NCI-H128 (cell line): Measurements from ENCODE around the gene CD96.
"Not testable (repeated sequence)": the region's sequence is repeated elsewhere in the genome, so short reads cannot be mapped to it uniquely, and the experiment has no call there.

Source experiments
- DNase-seq: peaks from one replicate; lab custom pipeline; 2025; ENCODE audit not compliant: unreplicated experiment; lab: John Stamatoyannopoulos, UW

CD96 gene, protein sequence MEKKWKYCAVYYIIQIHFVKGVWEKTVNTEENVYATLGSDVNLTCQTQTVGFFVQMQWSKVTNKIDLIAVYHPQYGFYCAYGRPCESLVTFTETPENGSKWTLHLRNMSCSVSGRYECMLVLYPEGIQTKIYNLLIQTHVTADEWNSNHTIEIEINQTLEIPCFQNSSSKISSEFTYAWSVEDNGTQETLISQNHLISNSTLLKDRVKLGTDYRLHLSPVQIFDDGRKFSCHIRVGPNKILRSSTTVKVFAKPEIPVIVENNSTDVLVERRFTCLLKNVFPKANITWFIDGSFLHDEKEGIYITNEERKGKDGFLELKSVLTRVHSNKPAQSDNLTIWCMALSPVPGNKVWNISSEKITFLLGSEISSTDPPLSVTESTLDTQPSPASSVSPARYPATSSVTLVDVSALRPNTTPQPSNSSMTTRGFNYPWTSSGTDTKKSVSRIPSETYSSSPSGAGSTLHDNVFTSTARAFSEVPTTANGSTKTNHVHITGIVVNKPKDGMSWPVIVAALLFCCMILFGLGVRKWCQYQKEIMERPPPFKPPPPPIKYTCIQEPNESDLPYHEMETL

DNA sequence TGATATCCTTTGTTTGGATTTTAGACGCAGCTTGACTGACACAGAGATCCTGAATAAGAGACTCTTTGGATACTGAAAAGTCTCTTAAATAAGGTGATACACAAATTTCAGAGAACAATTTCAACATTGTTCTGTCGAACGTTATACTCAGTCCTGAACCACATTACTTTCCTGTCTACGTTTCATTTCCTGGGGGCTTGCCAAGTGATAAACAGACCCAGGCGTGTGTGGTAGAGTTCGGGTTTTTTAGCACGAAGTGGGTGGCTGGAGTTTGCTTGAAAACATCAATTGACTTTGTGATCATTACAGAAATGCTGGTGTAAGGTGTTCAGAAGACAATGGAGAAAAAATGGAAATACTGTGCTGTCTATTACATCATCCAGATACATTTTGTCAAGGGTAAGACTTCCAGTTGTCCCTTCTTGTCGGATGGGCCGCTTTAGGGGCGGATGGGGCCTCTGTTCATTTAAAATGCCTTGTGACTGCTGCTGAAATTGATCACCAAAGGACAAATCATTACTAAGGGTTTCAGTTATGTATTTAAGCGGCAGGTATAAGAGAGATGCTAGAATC, at the start of gene CD96:
CD96 (plus strand) TSS at position 287 of the 573 bp plus-strand sequence; CDS start at position 339, 52 bp downstream.
- DNase-seq, result no peak

DNA sequence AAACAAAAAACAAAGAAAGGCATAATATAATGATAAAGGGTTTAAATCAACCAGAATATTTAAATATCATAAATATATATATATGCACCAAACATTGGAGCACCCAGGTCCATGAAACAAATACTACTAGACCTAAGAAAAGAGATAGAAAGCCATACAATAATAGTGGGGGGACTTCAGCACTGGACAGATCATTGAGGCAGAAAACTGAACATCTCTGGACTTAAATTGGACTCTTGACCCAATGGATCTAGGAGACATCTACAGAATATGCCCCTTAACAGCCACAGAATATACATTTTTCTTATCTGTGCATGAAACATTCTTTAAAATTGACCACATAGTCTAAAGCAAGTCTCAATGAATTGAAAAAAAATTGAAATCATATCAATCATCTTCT, 48.7 kb upstream of the CD96 start:
- DNase-seq, result no peak

DNA sequence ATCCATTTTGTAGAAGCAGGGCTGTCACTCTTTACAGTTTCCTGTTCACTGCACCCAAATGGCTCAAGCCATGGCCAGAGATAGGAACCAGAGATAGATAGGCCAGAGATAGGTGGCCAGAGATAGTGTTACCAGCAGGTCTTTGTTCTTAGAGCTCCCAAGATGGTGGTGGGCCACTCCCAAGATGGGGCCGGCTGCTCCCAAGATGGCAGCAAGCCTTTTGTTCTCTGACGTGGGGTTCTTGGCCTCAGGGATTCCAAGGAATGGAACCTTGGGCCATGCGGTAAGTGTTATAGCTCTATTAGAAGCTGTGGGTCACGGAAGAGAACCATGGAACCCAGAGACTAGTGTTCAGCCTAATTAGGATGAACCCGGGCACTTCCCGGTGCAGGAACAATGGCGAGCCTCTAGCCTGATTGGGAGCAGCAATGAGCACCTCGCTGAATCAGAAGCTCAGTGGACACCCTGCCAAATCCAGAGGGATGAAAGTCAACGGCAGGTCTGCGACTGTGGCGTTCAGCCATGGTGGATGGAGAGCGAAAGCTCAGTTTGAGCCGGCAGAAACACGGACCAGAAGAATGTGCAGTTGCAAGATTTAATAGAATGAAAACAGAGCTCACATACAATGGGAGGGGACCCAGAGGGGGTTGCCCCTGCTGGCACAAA, 45.0 kb upstream of the CD96 start:
- DNase-seq, result no peak

DNA sequence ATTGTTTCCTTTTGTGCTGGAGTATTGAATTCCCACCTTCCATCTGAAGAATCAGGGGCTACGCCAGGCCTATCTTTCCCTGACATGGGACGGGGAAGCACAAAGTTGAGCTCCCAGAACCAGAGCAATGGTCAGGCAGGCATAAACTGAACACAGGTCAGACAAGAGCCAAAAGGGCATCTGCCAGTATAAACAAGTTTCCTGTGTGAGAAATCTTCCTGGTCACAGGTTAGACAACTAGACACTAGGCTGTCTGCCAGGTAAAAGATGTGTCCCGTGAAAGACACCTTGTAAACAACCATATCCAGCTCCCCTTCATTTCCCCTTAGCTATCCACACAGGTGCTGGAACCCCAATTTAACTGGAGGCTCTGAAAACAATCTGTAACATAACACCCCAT, 44.0 kb upstream of the CD96 start:
- no peak for DNase-seq

DNA sequence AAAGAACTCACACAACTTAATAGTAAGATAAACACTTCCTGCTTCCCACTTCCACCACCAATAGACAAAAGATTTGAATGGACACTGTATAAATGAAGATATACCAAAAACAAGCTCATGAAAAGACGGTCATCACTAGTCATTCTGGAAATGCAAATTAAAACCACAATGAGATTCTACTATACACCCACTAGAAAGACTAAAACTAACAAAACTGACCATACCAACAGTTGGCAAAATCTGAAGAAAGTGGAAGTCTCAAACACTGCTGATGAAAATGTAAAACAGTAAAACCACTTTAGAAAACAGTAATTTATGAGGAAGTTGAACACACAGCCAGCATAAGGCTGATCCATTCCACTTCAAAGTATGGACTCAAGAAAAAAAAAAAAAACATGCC, 35.6 kb upstream of the CD96 start:
- no peak for DNase-seq

DNA sequence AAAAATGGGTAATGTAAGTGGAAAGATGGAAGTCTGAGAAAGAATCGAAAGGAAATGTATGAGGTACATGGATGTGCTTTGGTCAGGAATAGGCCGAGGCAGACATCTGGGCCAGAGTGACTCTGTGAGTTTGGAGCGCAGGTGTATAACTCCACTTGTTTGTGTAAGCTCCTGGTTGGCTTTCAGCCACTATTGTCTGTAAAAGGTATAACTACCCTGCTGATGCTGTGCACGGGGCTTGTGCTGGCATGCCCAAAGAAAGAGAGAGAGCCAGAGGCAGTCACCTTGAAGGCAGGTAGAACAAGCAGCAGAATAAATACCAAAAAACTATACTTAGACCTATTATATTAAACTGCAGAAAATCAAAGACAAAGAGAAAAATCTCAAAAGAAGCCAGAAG, 32.7 kb upstream of the CD96 start:
- no peak for DNase-seq

DNA sequence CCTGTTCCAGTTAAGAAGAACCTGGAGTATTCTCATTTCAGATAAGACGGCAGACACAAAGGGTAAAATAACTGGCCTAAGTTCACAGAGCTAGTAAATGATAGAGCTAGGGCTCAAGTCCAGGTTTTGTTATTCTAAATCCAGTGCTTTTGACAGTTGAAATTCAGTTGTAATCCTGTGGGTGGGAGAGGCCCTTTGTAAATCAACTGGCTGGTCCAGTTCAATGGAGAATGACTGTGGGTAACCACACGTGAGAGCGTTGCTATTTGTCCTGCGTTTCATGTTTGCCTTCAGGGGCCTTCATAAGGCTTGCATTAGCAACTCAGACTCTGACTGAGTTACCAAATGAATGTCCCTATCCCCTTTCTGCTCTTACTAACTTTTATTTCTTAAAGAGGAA, 24.2 kb upstream of the CD96 start:
- no peak for DNase-seq

DNA sequence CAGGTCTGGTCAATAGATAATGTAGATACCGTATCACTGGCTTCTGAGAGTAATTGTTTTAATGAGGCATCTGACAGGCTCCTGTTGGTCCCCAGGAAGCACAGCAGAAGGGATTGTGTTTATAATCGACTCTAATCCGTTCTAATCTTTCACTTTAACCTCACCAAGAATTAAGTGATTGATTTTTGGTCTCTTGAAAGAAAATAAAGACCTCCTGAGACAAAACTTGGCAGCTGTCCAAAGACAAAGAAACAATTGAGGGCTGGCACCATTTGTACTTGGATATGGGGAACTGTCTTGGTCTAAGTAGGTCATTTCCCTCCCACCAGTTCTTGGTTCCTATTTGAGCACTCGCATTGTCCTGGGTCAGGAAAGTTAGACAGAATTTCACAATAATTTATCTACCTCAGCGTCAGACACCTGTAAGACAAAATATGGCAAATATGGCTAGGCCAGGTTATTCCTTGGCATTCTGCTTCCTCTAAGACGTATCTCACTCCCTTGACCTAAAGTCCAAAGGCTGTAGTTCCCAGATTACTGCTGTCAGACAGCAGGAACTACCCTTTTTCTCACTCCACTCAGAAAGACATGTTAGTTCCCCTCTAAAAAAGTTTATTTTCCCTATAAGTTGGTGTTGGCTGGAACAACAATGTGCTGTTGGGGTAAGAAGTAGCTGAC, 22.7 kb upstream of the CD96 start:
- DNase-seq, result no peak

DNA sequence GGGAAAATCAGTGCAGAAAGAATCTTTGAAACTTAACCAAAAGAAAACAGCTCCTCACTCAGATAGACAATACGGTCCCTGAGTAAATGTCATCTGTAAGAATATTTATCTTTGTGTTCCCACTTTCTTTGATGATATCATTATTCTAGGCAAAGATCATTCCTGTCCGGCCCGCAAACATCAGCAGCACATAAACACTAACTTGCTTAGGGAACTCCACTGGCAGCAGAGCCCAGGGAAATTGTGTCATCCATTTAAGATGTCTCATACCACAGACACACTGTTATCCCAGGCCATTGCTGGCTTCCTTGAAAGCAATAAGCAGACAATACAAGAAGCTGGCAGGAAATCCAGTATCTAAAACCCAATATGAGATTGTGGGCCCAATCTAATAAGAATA, 20.1 kb upstream of the CD96 start:
- no peak for DNase-seq

DNA sequence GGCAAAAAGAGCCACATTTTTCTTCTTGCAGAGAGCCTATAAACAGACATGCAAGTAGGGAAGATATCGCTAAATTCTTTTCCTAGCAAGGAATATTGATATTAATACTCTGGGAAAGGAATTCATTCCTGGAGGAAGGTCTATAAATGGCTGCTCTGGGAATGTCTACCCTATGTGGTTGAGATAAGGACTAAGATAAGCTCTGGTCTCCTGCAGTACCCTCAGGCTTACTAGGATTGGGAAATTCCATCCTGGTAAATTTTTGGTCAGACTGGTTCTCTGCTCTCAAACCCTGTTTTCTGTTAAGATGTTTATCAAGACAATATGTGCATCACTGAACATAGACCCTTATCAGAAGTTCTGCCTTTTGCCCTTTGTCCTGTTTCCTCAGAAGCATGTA, 17.5 kb upstream of the CD96 start:
- DNase-seq, result not testable (repeated sequence)

DNA sequence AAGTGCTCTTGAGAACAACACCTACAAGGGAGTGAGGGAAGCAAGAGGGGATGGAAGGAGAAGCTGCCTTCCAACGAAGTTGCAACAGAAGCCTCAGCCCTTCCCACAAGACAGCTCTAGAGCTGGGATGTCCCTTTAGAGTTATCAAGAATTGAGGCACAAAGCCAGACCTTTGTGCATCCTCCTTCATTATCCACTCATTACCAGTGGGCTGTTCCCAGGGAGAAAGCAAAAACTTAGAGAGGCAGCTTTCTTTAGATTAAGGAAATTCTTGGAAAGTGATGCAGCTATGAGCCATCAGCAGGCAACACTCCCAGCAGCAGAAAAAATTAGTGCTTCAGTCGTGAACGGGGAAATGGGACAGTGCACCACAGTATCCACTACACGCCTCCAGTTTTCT, 10.6 kb upstream of the CD96 start:
- no peak for DNase-seq

DNA sequence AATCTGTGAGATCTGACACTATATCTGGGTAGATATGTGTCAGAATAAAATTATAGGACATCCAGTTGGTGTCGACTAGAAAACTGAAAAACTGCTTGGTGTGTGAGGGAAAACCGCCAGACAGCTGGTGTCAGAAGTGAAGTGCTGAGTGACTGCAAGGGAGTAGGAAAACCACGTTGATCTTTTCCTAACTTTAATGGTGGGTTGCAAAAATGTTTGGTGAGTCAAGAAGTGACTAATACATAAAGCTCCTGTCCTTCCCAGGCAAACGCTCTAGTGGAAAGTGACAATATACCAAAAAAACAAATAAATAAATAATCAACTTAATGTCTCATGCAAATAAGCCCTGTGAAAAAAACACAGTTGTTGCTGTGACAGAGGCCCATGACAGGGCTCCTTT, 7.3 kb upstream of the CD96 start:
- no peak for DNase-seq

DNA sequence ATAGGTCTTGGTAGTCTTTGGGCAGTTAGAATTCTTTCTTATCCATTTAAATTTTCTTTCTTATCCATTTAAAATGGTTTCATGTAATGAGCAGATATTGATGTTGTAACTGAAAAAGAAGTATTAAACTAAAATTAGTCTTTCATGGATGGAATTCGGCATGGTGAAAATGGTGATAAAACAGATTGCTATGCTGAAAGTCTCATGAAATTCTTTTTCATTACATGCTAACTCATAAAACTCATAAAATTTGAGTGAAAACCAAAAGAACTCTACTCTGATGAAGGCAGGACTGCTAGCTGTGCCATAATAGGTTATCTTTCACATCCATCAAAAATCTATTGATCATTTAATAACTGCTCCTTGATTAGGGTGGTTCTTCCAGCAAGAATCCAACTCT, 3.9 kb upstream of the CD96 start:
- no peak for DNase-seq

DNA sequence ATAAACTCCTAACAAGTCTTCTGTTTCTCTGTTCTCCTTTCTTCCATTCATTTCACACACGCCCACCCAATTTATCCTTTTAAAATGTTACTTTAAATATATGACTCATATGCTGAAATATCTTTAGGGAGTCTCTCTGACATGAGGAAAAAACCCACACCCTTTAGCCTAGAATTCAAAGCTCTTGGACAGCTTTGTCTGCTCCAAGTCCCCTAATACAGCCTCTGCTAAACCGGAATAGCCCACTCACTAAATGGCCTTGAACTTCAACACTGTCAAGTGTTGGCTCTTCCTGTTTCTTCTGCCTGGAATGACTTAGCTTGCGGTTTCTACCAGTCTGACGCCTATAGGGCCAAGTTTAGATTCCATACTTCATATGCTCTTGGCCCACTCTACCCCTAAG, 3.3 kb upstream of the CD96 start:
- no peak for DNase-seq

DNA sequence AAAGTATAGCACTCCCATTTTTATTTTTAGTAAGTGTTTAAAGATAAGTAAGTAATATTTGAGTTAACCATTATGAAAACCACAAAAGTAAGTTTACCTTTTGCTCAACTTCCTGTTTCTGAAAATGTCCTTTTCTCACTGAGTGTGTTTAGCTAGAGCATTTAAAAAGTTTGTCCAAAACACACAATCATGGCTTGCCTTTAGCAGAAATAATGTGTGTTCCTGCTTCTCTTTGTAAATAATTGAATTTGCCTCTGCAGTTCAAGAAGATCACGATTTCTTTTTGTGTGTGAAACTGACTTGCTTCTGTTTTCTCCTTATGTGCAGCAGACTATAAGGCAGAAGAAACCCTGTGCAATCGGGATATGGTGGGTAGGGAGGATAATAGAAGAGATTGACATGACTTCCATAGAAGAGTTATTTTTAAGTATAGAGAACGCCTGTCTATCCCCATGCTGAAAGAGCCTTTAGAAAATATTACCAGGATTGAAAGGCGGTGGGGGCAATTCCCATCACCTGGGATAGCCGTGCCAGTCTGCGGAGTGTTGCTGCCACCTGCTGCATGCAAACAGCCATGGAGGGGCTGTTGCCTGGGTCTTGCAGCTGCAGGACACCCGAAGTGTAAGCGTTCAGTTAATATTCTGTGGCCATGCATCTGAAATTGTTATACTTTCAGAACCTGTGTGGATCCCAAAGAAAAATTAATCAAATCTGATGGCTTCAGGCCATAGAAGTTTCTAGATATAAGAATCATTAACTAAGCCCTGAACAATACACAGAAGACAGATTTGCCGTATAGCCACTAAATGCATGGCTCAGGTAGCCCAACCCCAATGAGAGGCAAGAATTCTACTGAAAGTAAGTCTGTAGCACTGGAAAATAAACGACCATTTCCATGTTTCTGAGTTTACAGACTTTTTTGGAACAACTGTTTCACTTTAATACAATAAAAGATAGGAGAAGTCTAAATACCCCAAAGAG, 2.4 kb upstream of the CD96 start:
- DNase-seq, result no peak

DNA sequence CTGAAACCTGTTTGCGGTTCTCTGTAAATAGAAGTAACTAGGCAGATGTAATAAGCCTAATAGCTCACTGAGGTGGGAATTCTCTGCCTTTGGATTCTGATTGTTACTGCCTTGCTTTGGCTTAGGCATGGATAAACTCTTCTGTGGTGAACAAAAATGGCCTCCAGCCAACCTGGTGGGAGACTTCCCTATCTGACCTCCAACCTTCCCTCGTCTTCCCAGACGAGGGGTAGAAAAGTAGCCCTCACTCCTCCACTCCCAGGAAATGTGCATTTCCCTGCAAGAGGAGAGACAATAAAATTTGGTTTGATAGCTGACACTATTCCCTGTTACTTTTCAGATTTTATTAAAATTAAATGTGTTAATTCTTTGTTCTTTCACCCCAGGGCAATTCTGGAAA, 606 bp upstream of the CD96 start:
- no peak for DNase-seq

DNA sequence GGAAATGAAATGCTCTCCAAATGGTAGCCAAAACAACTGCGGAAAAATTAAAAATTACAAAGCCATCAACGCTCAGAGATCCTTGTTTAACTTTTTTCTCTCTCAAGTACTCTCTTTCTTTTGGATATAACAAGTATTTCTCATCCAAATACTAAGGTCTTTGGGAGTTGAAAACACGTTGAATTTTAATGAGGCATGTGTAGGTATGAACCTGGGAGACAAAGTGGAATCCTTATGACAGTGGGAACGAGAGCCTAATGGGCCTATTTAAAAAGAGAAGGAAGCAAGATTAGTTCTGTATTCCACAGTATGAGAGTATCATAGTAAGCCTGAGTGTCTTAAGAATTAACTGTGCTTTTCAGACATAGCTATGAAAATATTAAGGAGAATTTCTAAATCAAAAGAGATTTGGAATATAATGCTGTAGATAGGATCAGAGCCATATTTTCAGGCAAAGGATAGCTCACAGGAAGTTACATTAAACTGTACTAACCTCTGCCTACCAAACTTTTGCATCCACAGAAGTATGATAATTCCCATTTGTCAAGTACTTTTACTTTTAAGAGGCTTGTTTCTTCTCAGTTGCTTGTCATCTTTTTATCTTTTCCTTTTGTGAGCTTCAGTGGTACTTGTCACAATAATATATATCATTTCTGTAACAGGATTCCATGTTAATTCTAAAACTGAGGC, 759 bp downstream of the CD96 start:
- DNase-seq, result no peak

DNA sequence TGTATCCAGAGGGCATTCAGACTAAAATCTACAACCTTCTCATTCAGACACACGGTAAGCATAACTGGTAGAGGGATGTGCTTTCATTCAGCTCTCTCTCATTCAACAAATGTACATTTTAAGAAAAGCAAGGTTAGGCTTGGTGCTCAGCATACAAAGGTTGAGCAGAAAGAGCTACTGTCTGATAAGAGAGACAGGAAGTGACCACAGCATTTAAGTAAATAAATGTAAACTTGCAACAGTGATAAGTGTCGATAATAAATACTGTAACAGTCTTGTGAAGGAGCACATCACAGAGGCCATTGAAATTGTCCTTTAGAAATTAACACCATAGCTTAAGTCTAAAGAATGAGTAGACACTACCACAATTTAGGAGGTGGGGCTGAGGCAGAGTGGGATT, 3.4 kb downstream of the CD96 start:
- no peak for DNase-seq

DNA sequence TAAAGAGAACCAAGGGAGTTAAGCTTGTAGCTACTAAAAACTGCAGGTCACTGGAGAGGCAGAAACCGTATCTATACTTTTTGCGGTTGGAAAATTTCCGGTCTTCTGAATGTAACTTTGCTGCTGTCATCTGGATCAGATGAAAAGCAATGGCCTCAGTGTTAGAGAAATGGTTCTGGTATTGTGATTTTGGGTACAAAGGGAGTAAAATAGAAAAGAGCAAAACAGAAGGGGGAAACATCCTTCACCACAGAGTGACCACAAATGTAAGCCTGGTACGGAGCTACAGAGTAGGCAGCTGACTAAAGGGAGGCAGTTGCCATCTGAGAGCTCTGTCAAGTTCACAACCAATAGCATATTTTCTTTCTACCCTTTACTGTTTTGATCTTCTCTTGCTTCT, 5.6 kb downstream of the CD96 start:
- DNase-seq, result no peak

DNA sequence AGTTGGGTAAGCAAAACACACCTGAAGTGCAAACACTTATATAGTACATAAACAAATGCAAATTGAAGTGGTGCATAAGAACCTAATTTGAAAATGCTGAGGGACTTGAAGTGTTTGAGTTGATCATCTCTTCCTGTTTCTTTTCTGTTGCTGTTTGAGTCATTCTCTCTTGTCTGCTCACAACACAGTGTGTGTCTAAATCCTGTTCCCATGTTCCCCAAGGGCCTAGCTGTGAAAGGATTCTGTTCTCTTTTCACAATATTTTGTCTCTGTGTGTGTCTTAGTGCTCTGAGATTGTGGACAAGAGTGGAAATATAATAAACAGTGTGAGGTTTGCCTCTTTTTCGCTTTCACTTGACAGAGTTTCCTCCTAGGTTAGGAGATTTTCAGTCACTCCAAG, 6.1 kb downstream of the CD96 start:
- DNase-seq, result no peak
